Caco-2 (cell line): ENCODE data around the gene RIPK3. TPM values are rescaled to one million over a fixed set of nuclear protein-coding genes. Genes with fewer than 3 reads are reported as not detected.

Experiments used
- BruUV-seq: library from RNA; stranded (reverse); fragments of 400-500 nt; replicated peaks from 2 replicates; lab custom pipeline; 2021; lab: Mats Ljungman, UMichigan
- CTCF ChIA-PET: fragments of 300-600 bp; sonication (Branson Sonifier 250); formaldehyde crosslinking; loops from one replicate; lab custom pipeline; 2022; ENCODE audit warnings: antibody characterized with exemption; lab: Charles Lee
- POLR2A ChIA-PET: fragments of 300-600 bp; sonication (Branson Sonifier 250); formaldehyde crosslinking; loops from one replicate; lab custom pipeline; 2022; ENCODE audit warnings: antibody characterized with exemption; lab: Charles Lee
- DNase-seq, 2 experiments: peaks; one replicate each; pipeline versions ENCODE4 v3.0.0 to v3.0.0-alpha.2; 2020 to 2022
- H3K27me3 ChIP-seq: replicated peaks from 2 replicates; pipeline ENCODE4 v1.6.0; 2011; ENCODE audit warnings: low read length; ENCODE audit not compliant: control insufficient read depth, insufficient read depth
- H3K36me3 ChIP-seq: 2 replicates; pipeline ENCODE4 v1.5.1; 2011; ENCODE audit warnings: low read length; ENCODE audit not compliant: control insufficient read depth, insufficient read depth
- H3K4me1 ChIP-seq: fragments of 250-450 bp; sonication (Bioruptor Pico); 2 replicates; pipeline ENCODE4 v1.5.1; 2020; ENCODE audit warnings: mild to moderate bottlenecking
- H3K4me3 ChIP-seq: 2 replicates; pipeline ENCODE4 v1.5.1; 2011; ENCODE audit warnings: low read depth, mild to moderate bottlenecking, control low read depth, low read length
- H3K9me3 ChIP-seq: fragments of 250-450 bp; sonication (Bioruptor Pico); 2 replicates; pipeline ENCODE4 v1.5.1; 2020; ENCODE audit warnings: mild to moderate bottlenecking, moderate library complexity
- H3K27ac Mint-ChIP-seq: one replicate; pipeline ENCODE4 v1.8.0; 2022; ENCODE audit warnings: mixed read lengths; ENCODE audit not compliant: unreplicated experiment
- H3K27me3 Mint-ChIP-seq: one replicate; pipeline ENCODE4 v1.8.0; 2022; ENCODE audit warnings: mixed read lengths; ENCODE audit not compliant: insufficient read depth, unreplicated experiment
- H3K36me3 Mint-ChIP-seq: one replicate; pipeline ENCODE4 v1.8.0; 2022; ENCODE audit warnings: mild to moderate bottlenecking, mixed read lengths; ENCODE audit not compliant: insufficient read depth, unreplicated experiment
- H3K4me1 Mint-ChIP-seq: one replicate; pipeline ENCODE4 v1.8.0; 2022; ENCODE audit warnings: low read depth, mixed read lengths; ENCODE audit not compliant: unreplicated experiment
- H3K4me3 Mint-ChIP-seq: one replicate; pipeline ENCODE4 v1.8.0; 2022; ENCODE audit warnings: mild to moderate bottlenecking, moderate library complexity, mixed read lengths; ENCODE audit not compliant: unreplicated experiment
- H3K9me3 Mint-ChIP-seq: one replicate; pipeline ENCODE4 v1.8.0; 2022; ENCODE audit warnings: mixed read lengths; ENCODE audit not compliant: unreplicated experiment
- intact Hi-C: fragments of 100-400 bp; cut with micrococcal nuclease; formaldehyde crosslinking; loops from one replicate; pipeline ENCODE4 v1.10.0; 2022; ENCODE audit not compliant: unreplicated experiment
- total RNA-seq: library from RNA; stranded (reverse); gene quantifications from 2 replicates; pipeline ENCODE4 v1.2.3, GENCODE V29; 2022
- TF ChIP-seq, protein P1 (sequence below), 2 experiments: fragments of 200-600 bp in 1 of 2; IDR thresholded peaks; 1 replicate in 1 of 2; 2 replicates in 1 of 2; pipeline versions ENCODE4 v1.5.1 to v1.8.0; 2011 to 2022; ENCODE audit warnings: antibody characterized with exemption in 1 of 2, control low read depth in 1 of 2, inconsistent platforms in 1 of 2, low read depth in 1 of 2, low read length in 1 of 2, mild to moderate bottlenecking in 1 of 2, moderate library complexity in 1 of 2; ENCODE audit not compliant: insufficient read depth in 1 of 2, severe bottlenecking in 1 of 2, unreplicated experiment in 1 of 2

The RIPK3 gene
- total RNA-seq, 1 experiment from 2014 or later: 1.5 TPM

- H3K4me3 Mint-ChIP-seq: no peak overlapping the region
- ChIA-PET POLR2A (no interaction called here), CTCF (interaction anchor here (1.3 kb wide), 1 partner anchor 9 kb away, joined by 5 read pairs; no protein-coding TSS in a partner anchor)
- H3K4me1 ChIP-seq: no peaks in the 10 kb centered on the region
- no peak overlapping the region for H3K27ac Mint-ChIP-seq
- no peaks in the 10 kb centered on the region for H3K9me3 Mint-ChIP-seq
- H3K4me1 Mint-ChIP-seq: no peaks in the 10 kb centered on the region
- H3K36me3 Mint-ChIP-seq: no peaks in the 10 kb centered on the region
- intact Hi-C loops: no loop called here
- no TSS peak for BruUV-seq
- H3K27me3 ChIP-seq: no peaks in the 10 kb centered on the region
- no peaks in the 10 kb centered on the region for H3K9me3 ChIP-seq
- no peaks in the 10 kb centered on the region for H3K36me3 ChIP-seq
- TF ChIP-seq, protein P1, sequence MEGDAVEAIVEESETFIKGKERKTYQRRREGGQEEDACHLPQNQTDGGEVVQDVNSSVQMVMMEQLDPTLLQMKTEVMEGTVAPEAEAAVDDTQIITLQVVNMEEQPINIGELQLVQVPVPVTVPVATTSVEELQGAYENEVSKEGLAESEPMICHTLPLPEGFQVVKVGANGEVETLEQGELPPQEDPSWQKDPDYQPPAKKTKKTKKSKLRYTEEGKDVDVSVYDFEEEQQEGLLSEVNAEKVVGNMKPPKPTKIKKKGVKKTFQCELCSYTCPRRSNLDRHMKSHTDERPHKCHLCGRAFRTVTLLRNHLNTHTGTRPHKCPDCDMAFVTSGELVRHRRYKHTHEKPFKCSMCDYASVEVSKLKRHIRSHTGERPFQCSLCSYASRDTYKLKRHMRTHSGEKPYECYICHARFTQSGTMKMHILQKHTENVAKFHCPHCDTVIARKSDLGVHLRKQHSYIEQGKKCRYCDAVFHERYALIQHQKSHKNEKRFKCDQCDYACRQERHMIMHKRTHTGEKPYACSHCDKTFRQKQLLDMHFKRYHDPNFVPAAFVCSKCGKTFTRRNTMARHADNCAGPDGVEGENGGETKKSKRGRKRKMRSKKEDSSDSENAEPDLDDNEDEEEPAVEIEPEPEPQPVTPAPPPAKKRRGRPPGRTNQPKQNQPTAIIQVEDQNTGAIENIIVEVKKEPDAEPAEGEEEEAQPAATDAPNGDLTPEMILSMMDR (IDR thresholded peaks at IDR 0.05; ENCODE audit: insufficient read depth in 1 of 2, low read depth in 1 of 2, low read length in 1 of 2, severe bottlenecking in 1 of 2, unreplicated experiment in 1 of 2): no peak
- no peaks in the 10 kb centered on the region for H3K27me3 Mint-ChIP-seq
- no peak overlapping the region for H3K4me3 ChIP-seq
- no peak for DNase-seq
Measured at GRCh38 chr14:24381363-24382063, 41.7 kb upstream of the RIPK3 start.

DNA sequence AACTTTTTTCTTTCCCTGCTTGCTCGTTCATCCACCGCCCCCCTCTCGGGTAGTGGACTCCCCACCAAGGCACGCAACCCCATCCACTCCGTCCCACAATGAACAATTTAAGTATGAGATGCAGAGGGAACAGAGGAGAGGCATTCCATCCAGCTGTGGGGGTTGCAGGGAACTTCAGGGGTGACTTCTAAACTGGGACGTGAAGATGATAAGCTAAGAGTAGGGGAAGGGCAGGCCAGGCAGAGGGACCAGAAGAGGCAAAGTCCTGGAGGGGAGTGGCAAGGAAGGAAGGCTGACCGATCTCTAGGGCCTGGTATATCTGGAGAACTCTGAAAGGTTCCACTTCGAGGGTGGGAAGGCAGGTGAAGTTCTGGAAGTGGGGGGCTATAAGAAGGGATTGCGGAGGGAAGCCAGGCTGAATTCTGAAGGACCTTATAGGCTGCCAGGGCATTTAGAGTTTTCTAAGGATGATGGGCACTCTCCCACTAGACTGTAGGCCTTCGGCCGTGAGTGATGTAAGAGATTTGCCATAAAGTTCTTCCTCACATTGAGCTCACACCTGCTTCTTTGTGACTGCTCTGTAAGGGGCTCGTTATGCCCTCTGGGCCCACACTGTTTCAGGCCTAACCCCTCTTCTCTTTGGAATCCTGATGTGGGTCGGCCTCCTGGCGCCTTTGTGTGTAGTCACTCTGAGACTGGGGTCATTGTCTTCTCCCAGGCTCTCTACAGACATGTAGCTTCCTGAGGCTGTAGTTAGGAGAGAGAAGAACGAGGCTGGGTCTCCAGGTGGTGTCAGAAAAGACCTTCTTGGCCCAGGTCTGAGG lies 40.3 kb upstream of the RIPK3 start:
- Histone ChIP-seq H3K36me3 (no peaks in the 10 kb centered on the region), H3K9me3 (no peaks in the 10 kb centered on the region), H3K4me1 (no peaks in the 10 kb centered on the region), H3K4me3 (no peak overlapping the region), H3K27me3 (no peaks in the 10 kb centered on the region)
- ChIA-PET POLR2A (no interaction called here), CTCF (no interaction called here)
- H3K4me1 Mint-ChIP-seq: no peaks in the 10 kb centered on the region
- intact Hi-C loops: no loop called here
- H3K27ac Mint-ChIP-seq: no peak overlapping the region
- H3K36me3 Mint-ChIP-seq: no peaks in the 10 kb centered on the region
- no TSS peak for BruUV-seq
- H3K27me3 Mint-ChIP-seq: no peaks in the 10 kb centered on the region
- H3K4me3 Mint-ChIP-seq: no peak overlapping the region
- DNase-seq: no peak
- TF ChIP-seq, protein P1 (IDR thresholded peaks at IDR 0.05; ENCODE audit: insufficient read depth in 1 of 2, low read depth in 1 of 2, low read length in 1 of 2, severe bottlenecking in 1 of 2, unreplicated experiment in 1 of 2): no peak
- H3K9me3 Mint-ChIP-seq: no peaks in the 10 kb centered on the region

DNA sequence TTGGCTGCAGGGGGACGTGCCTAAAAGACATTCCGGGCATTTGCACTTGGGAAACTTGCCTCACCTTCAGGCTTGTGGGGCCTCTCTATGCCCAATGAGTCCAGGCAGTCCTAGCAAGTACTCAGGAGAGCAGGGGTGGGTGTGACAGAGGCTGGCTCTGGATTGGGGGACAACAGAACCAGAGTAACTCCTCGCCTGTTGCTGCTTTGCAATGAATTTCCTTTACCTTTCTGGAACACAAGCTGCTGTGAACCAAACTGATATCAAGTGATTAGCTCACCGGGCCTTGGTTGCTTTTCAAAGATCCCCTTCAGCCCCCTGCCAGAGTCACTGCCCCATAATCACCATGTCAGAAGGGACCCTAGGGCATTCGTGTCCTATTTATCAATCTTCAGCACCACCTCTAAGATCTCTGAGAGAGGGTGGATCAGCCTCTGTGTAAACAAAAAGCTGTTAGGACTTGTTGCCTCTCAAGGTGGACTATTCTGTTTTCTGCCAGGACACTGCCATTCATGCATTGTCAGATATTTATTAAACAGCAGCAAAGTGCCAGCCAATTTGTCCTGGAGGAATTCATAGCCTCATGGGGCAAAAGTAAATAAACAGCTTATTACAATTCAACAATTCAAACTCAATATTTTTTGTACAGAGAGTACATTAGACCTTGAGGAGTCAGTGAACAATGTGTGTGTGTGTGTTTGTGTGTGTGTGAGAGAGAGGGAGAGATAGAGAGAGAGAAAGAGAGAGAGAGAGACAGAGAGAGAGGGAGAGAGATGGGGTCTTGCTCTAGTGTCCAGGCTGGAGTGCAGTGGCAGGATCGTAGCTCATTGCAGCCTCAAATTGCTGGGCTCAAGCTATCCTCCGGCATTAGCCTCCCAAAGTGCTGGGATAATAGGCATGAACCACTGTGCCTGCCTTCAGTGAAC lies 39.5 kb upstream of the RIPK3 start:
- POLR2A ChIA-PET: no interaction called here
- intact Hi-C loops: no loop called here

More for the DNA sequence above, 39.5 kb upstream of the RIPK3 start:
- CTCF ChIA-PET: interaction anchor here (0.5 to 0.8 kb wide), 2 partner anchors 19 to 53 kb away, joined by 3 to 5 read pairs; partner anchors contain the start of gene NYNRIN
- Mint-ChIP-seq H3K27ac (no peak overlapping the region), H3K27me3 (no peaks in the 10 kb centered on the region), H3K9me3 (no peaks in the 10 kb centered on the region), H3K4me1 (no peaks in the 10 kb centered on the region), H3K4me3 (no peak overlapping the region), H3K36me3 (no peaks in the 10 kb centered on the region)
- Histone ChIP-seq H3K4me3 (no peak overlapping the region), H3K9me3 (no peaks in the 10 kb centered on the region), H3K4me1 (no peaks in the 10 kb centered on the region), H3K27me3 (no peaks in the 10 kb centered on the region), H3K36me3 (no peaks in the 10 kb centered on the region)
- TF ChIP-seq, protein P1 (IDR thresholded peaks at IDR 0.05; ENCODE audit: insufficient read depth in 1 of 2, low read depth in 1 of 2, low read length in 1 of 2, severe bottlenecking in 1 of 2, unreplicated experiment in 1 of 2): no peak
- no peak for DNase-seq
- no TSS peak for BruUV-seq
